ENCODE data around the gene PXK. TPM values are rescaled to one million over a fixed set of nuclear protein-coding genes. Genes with fewer than 3 reads are reported as not detected.
"Not testable (repeated sequence)": the region's sequence is repeated elsewhere in the genome, so short reads cannot be mapped to it uniquely, and the experiment has no call there.

Gene PXK
- total RNA-seq: 10 to 100 TPM; 16.7 to 54.0 (median 38.8) TPM
- 10 to 100 TPM in 2 of 3 donors, 1 to 10 TPM in 1; 8.3 to 26.1 (median 14.5) TPM for polyA plus RNA-seq
- long read RNA-seq, donor 1, partial matches to known transcripts: 8 of 9 reads
- long read RNA-seq, donor 1, other reads (novel, unspliced or antisense): 0 of 9 reads
- long read RNA-seq, donor 2, partial matches to known transcripts: 0 of 1 reads
- long read RNA-seq, donor 2, other reads (novel, unspliced or antisense): 0 of 1 reads
- long read RNA-seq, donor 3, partial matches to known transcripts: 77 of 80 reads
- long read RNA-seq, donor 3, other reads (novel, unspliced or antisense): 0 of 80 reads
- long read RNA-seq, donor 4: 0 reads
- long read RNA-seq, donor 5, partial matches to known transcripts: 0 of 4 reads
- long read RNA-seq, donor 5, other reads (novel, unspliced or antisense): 0 of 4 reads
- long read RNA-seq, donor 6: 0 reads
- long read RNA-seq, donor 7: 0 reads
- long read RNA-seq, donor 8, partial matches to known transcripts: 0 of 3 reads
- long read RNA-seq, donor 8, other reads (novel, unspliced or antisense): 0 of 3 reads
- long read RNA-seq, donor 9, partial matches to known transcripts: 0 of 4 reads
- long read RNA-seq, donor 9, other reads (novel, unspliced or antisense): 0 of 4 reads
- long read RNA-seq, donor 10, partial matches to known transcripts: 9 of 10 reads
- long read RNA-seq, donor 10, other reads (novel, unspliced or antisense): 0 of 10 reads

GRCh38 chr3:58332575-58333188, at the start of gene PXK:
TSS of gene PXK (plus strand) at chr3:58332892. CDS start at chr3:58332989, 97 bp downstream.
- TF ChIP-seq EP300 (IDR thresholded peaks at IDR 0.05) (no peak), POLR2AphosphoS5 (IDR thresholded peaks at IDR 0.05) (peak; percentile 32 to 66 (median 48))
- peak; percentile 87 to 95 for DNase-seq
- H3K27ac ChIP-seq: peak within 1 kb of the TSS; percentile 71 to 86 (median 85)
- H3K9me3 ChIP-seq: no peaks in the 10 kb centered on the region
- 0 to 4% (median 1%) methylated on average over 17 to 79 of the region's 79 CpGs for WGBS, 5 donors
- H3K27me3 ChIP-seq: no peaks in the 10 kb centered on the region
- intact Hi-C loops (cut with DNase I; ENCODE audit: low total_unique reads): loop anchor here (10.0 kb wide), 1 partner anchor 162 kb away; the partner anchor contains the start of gene KCTD6
- no peaks in the 10 kb centered on the region for H3K36me3 ChIP-seq
- H3K4me3 ChIP-seq: peak within 1 kb of the TSS; percentile 83 to 97 (median 92)
- H3K4me1 ChIP-seq: peaks cover 10 to 51% (median 32%) of the 10 kb centered on the region in 4 donors

- no peak for TF ChIP-seq CTCF (IDR thresholded peaks at IDR 0.05)
- no peaks in the 10 kb centered on the region for H3K4me1 ChIP-seq
- H3K27me3 ChIP-seq: no peaks in the 10 kb centered on the region
- peaks cover 5 to 77% (median 69%) of the 10 kb centered on the region in 4 donors for H3K36me3 ChIP-seq
- DNase-seq: no peak
- intact Hi-C loops (cut with DNase I; ENCODE audit: low total_unique reads): no loop called here
- no peak overlapping the region for H3K27ac ChIP-seq
- 87 to 90% (median 90%) methylated on average over 7 of the region's 7 CpGs for WGBS, 5 donors
- no peaks in the 10 kb centered on the region for H3K9me3 ChIP-seq
- no peak overlapping the region for H3K4me3 ChIP-seq
Observed at GRCh38 chr3:58285334-58285733, 47.4 kb upstream of the PXK start.

- DNase-seq: no peak
- no peaks in the 10 kb centered on the region for H3K27me3 ChIP-seq
- H3K4me1 ChIP-seq: no peaks in the 10 kb centered on the region
- H3K4me3 ChIP-seq: no peak overlapping the region
- TF ChIP-seq CTCF (IDR thresholded peaks at IDR 0.05) (no peak), POLR2A (IDR thresholded peaks at IDR 0.05) (no peak), EP300 (IDR thresholded peaks at IDR 0.05) (no peak), POLR2AphosphoS5 (IDR thresholded peaks at IDR 0.05) (no peak)
- WGBS, 5 donors: 90 to 96% (median 93%) methylated on average over 6 of the region's 6 CpGs
- no peak overlapping the region for H3K27ac ChIP-seq
- H3K36me3 ChIP-seq: peaks cover 5 to 57% (median 50%) of the 10 kb centered on the region in 4 donors
- intact Hi-C loops (cut with DNase I; ENCODE audit: low total_unique reads): no loop called here
- H3K9me3 ChIP-seq: no peaks in the 10 kb centered on the region
Observed at GRCh38 chr3:58287354-58287753, 45.3 kb upstream of the PXK start.

GRCh38 chr3:58288011-58288728, 44.5 kb upstream of the PXK start:
- Histone ChIP-seq H3K4me3 (no peak overlapping the region), H3K36me3 (peaks cover 5 to 54% (median 45%) of the 10 kb centered on the region in 4 donors), H3K4me1 (no peaks in the 10 kb centered on the region), H3K27me3 (no peaks in the 10 kb centered on the region), H3K27ac (no peak overlapping the region), H3K9me3 (no peaks in the 10 kb centered on the region)
- intact Hi-C loops (cut with DNase I; ENCODE audit: low total_unique reads): no loop called here
- TF ChIP-seq POLR2A (IDR thresholded peaks at IDR 0.05): no peak
- TF ChIP-seq CTCF (IDR thresholded peaks at IDR 0.05): no peak
- no peak for TF ChIP-seq POLR2AphosphoS5 (IDR thresholded peaks at IDR 0.05)
- no peak for TF ChIP-seq EP300 (IDR thresholded peaks at IDR 0.05)
- DNase-seq: no peak
- 81 to 85% (median 82%) methylated on average over 4 of the region's 4 CpGs for WGBS, 5 donors

GRCh38 chr3:58288964-58289613, 43.6 kb upstream of the PXK start:
- H3K9me3 ChIP-seq; DNase-seq; intact Hi-C loops (cut with DNase I; ENCODE audit: low total_unique reads); H3K4me3 ChIP-seq; H3K27me3 ChIP-seq; H3K27ac ChIP-seq; H3K4me1 ChIP-seq: not testable (repeated sequence)
- 81 to 98% (median 95%) methylated on average over 3 to 4 of the region's 4 CpGs for WGBS, 5 donors
- peaks cover 5 to 60% (median 47%) of the 10 kb centered on the region in 4 donors for H3K36me3 ChIP-seq

- H3K27me3 ChIP-seq, H3K27ac ChIP-seq, H3K9me3 ChIP-seq, DNase-seq, H3K4me1 ChIP-seq, H3K4me3 ChIP-seq: not testable (repeated sequence)
- peaks cover 5 to 49% (median 36%) of the 10 kb centered on the region in 4 donors for H3K36me3 ChIP-seq
- WGBS, 5 donors: 97 to 98% (median 97%) methylated on average over 6 to 25 of the region's 33 CpGs; no CpG with 5 or more reads in 1 of the 5 donors
- intact Hi-C loops (cut with DNase I; ENCODE audit: low total_unique reads): loop anchor here (10.0 kb wide), 1 partner anchor 56 kb away; the partner anchor contains the start of gene ABHD6
Observed at GRCh38 chr3:58290446-58290845, 42.2 kb upstream of the PXK start.
